OCI-LY7 (cell line): Measurements from ENCODE around the gene CTNNAL1. TPM values are rescaled to one million over a fixed set of nuclear protein-coding genes. Genes with fewer than 3 reads are reported as not detected.
"Not testable (repeated sequence)": the region's sequence is repeated elsewhere in the genome, so short reads cannot be mapped to it uniquely, and the experiment has no call there.

ENCODE experiments used
- BruUV-seq: library from RNA; stranded (reverse); fragments of 400-500 nt; replicated peaks from 2 replicates; lab custom pipeline; 2021; lab: Mats Ljungman, UMichigan
- CTCF ChIA-PET: fragments of 300-600 bp; sonication (Branson Sonifier 250); formaldehyde crosslinking; loops from one replicate; lab custom pipeline; 2022; ENCODE audit warnings: antibody characterized with exemption; ENCODE audit not compliant: unreplicated experiment; lab: Charles Lee
- POLR2A ChIA-PET: fragments of 300-600 bp; sonication (Branson Sonifier 250); formaldehyde crosslinking; loops from one replicate; lab custom pipeline; 2022; ENCODE audit warnings: antibody characterized with exemption; lab: Charles Lee
- DNase-seq: peaks from one replicate; pipeline ENCODE4 v3.0.0-alpha.2; 2015; ENCODE audit warnings: low spot score
- H2AFZ ChIP-seq: fragments of 200-600 bp; sonication (generic), shearing (Covaris generic); 2 replicates; pipeline ENCODE4 v1.6.1; 2014; ENCODE audit warnings: mild to moderate bottlenecking, antibody characterized with exemption, low read length, moderate library complexity
- H3K27ac ChIP-seq: fragments of 200-600 bp; sonication (generic); 2 replicates; pipeline ENCODE4 v1.5.1; 2014; ENCODE audit warnings: mixed run types, low read depth, mild to moderate bottlenecking, moderate library complexity, low read length, inconsistent platforms; ENCODE audit not compliant: poor library complexity, severe bottlenecking
- H3K36me3 ChIP-seq: fragments of 200-600 bp; sonication (generic); 2 replicates; pipeline ENCODE4 v1.6.1; 2014; ENCODE audit warnings: mild to moderate bottlenecking, antibody characterized with exemption, low read length, moderate library complexity, mixed read lengths; ENCODE audit not compliant: insufficient read depth
- H3K4me1 ChIP-seq: fragments of 200-600 bp; sonication (generic); 2 replicates; pipeline ENCODE4 v1.5.1; 2014; ENCODE audit warnings: mild to moderate bottlenecking, low read length; ENCODE audit not compliant: insufficient read depth, poor library complexity, severe bottlenecking
- H3K4me2 ChIP-seq: fragments of 200-600 bp; sonication (generic); 2 replicates; pipeline ENCODE4 v1.6.1; 2014; ENCODE audit warnings: mild to moderate bottlenecking, low read length
- H3K4me3 ChIP-seq: fragments of 200-600 bp; sonication (generic); 2 replicates; pipeline ENCODE4 v1.5.1; 2014; ENCODE audit warnings: mild to moderate bottlenecking, low read depth, low read length; ENCODE audit not compliant: poor library complexity, severe bottlenecking
- H3K79me2 ChIP-seq: fragments of 200-600 bp; sonication (generic); 2 replicates; pipeline ENCODE4 v1.6.1; 2016; ENCODE audit warnings: low read depth, mild to moderate bottlenecking, low read length, moderate library complexity, mixed read lengths; ENCODE audit not compliant: insufficient read depth
- H3K9me2 ChIP-seq: fragments of 200-600 bp; sonication (generic); 2 replicates; pipeline ENCODE4 v1.6.1; 2016; ENCODE audit warnings: mild to moderate bottlenecking, low read length, mixed read lengths; ENCODE audit not compliant: insufficient read depth
- H3K9me3 ChIP-seq: fragments of 200-600 bp; sonication (generic); 2 replicates; pipeline ENCODE4 v1.6.1; 2014; ENCODE audit warnings: mild to moderate bottlenecking, mixed run types, low read length, mixed read lengths
- H4K20me1 ChIP-seq: fragments of 200-600 bp; sonication (generic); 2 replicates; pipeline ENCODE4 v1.6.1; 2014; ENCODE audit warnings: mild to moderate bottlenecking, antibody characterized with exemption, low read length, moderate library complexity, mixed read lengths; ENCODE audit not compliant: insufficient read depth
- CTCF ChIP-seq: fragments of 200-600 bp; sonication (generic); conservative IDR thresholded peaks from 2 replicates; pipeline ENCODE4 v1.5.1; 2014; ENCODE audit warnings: mild to moderate bottlenecking, antibody characterized with exemption, low read length, moderate library complexity, mixed read lengths
- EZH2phosphoT487 ChIP-seq: fragments of 200-600 bp; sonication (generic); IDR thresholded peaks from 2 replicates; pipeline ENCODE4 v1.6.1; 2018; ENCODE audit warnings: low read depth, borderline replicate concordance, mild to moderate bottlenecking, mixed run types, antibody characterized with exemption, low read length, moderate library complexity, mixed read lengths
- intact Hi-C: fragments of 100-400 bp; cut with micrococcal nuclease; formaldehyde crosslinking; loops from one replicate; pipeline ENCODE4 v1.10.0; 2022; ENCODE audit not compliant: unreplicated experiment
- total RNA-seq, 2 experiments: library from RNA; depleted of rRNA in 1 of 2; stranded (reverse); fragments of >200 nt in 1 of 2; shearing (Covaris generic) in 1 of 2; gene quantifications; 2 replicates each; pipeline ENCODE4 v1.2.3, GENCODE V29; 2014 to 2022

Gene CTNNAL1
- total RNA-seq, 2 experiments from 2014 or later, result 32.0 to 35.3 TPM

- Histone ChIP-seq H3K27ac (no peak overlapping the region), H4K20me1 (no peaks in the 10 kb centered on the region), H3K4me1 (no peaks in the 10 kb centered on the region), H3K36me3 (peaks cover 95% of the 10 kb centered on the region), H3K4me3 (no peak overlapping the region), H2AFZ (no peak overlapping the region), H3K79me2 (no peaks in the 10 kb centered on the region), H3K9me2 (no peaks in the 10 kb centered on the region), H3K4me2 (no peak overlapping the region), H3K9me3 (no peaks in the 10 kb centered on the region)
- BruUV-seq, result no TSS peak
- intact Hi-C loops, result no loop called here
- no peak for TF ChIP-seq CTCF
- no peak for TF ChIP-seq EZH2phosphoT487
- no peak for DNase-seq
- ChIA-PET POLR2A (no interaction called here), CTCF (no interaction called here)
Measured at GRCh38 chr9:108904161-108904560, 109.1 kb downstream of the CTNNAL1 start.

- H3K79me2 ChIP-seq, result no peaks in the 10 kb centered on the region
- no peaks in the 10 kb centered on the region for H3K4me1 ChIP-seq
- no peaks in the 10 kb centered on the region for H3K9me2 ChIP-seq
- H4K20me1 ChIP-seq, result no peaks in the 10 kb centered on the region
- H2AFZ ChIP-seq, result no peak overlapping the region
- no TSS peak for BruUV-seq
- H3K4me2 ChIP-seq, result no peak overlapping the region
- POLR2A ChIA-PET, result no interaction called here
- H3K4me3 ChIP-seq, result no peak overlapping the region
- intact Hi-C loops, result no loop called here
- CTCF ChIA-PET, result no interaction called here
- no peak overlapping the region for H3K27ac ChIP-seq
- no peak for TF ChIP-seq CTCF
- no peak for TF ChIP-seq EZH2phosphoT487
- H3K36me3 ChIP-seq, result peaks cover 95% of the 10 kb centered on the region
- no peaks in the 10 kb centered on the region for H3K9me3 ChIP-seq
- DNase-seq, result no peak
Measured at GRCh38 chr9:108903420-108904103, 109.7 kb downstream of the CTNNAL1 start.

GRCh38 chr9:108900176-108900575 is 113.1 kb downstream of the CTNNAL1 start:
- no peaks in the 10 kb centered on the region for H4K20me1 ChIP-seq
- H3K9me3 ChIP-seq, result no peaks in the 10 kb centered on the region
- intact Hi-C loops, result no loop called here
- no peak overlapping the region for H3K4me2 ChIP-seq
- DNase-seq, result no peak
- TF ChIP-seq CTCF (no peak), EZH2phosphoT487 (no peak)
- H3K36me3 ChIP-seq, result peaks cover 97% of the 10 kb centered on the region
- H3K79me2 ChIP-seq, result no peaks in the 10 kb centered on the region
- H3K4me1 ChIP-seq, result no peaks in the 10 kb centered on the region
- H3K9me2 ChIP-seq, result no peaks in the 10 kb centered on the region
- no peak overlapping the region for H3K27ac ChIP-seq
- ChIA-PET CTCF (no interaction called here), POLR2A (no interaction called here)
- no peak overlapping the region for H2AFZ ChIP-seq
- H3K4me3 ChIP-seq, result no peak overlapping the region
- no TSS peak for BruUV-seq

- CTCF ChIA-PET, H3K9me3 ChIP-seq, H2AFZ ChIP-seq, H4K20me1 ChIP-seq, H3K9me2 ChIP-seq, H3K4me3 ChIP-seq, BruUV-seq, H3K4me2 ChIP-seq, DNase-seq, intact Hi-C loops, POLR2A ChIA-PET, H3K4me1 ChIP-seq, H3K79me2 ChIP-seq, H3K27ac ChIP-seq: not testable (repeated sequence)
- H3K36me3 ChIP-seq, result peaks cover 97% of the 10 kb centered on the region
Measured at GRCh38 chr9:108899023-108899695, 114.1 kb downstream of the CTNNAL1 start.
